ENCODE measurements around the gene HOXC12. TPM values are rescaled to one million over a fixed set of nuclear protein-coding genes. Genes with fewer than 3 reads are reported as not detected.

The HOXC12 gene
- total and polyA plus RNA-seq, 2 donors (not counting 1 experiment from before 2014, with no cell fraction given): not detected

Small RNA genes within 50 kb of the gene (small RNA-seq; reads per million reads assigned to genes)
- gene AC012531.3 (ENCODE audit: insufficient read length, low read depth, low replicate concordance) (not detected), gene AC012531.4 (ENCODE audit: insufficient read length, low read depth, low replicate concordance) (not detected), gene MIR196A2 (ENCODE audit: insufficient read length, low read depth, low replicate concordance) (not detected), gene RF01905 (ENCODE audit: insufficient read length, low read depth, low replicate concordance) (not detected), gene RF01906 (ENCODE audit: insufficient read length, low read depth, low replicate concordance) (not detected)

Other genes starting within 250 kb of the HOXC12 start
- 171 and 179 TPM in 2 replicates for gene CALCOCO1, start 227.5 kb upstream of the HOXC12 start, total RNA-seq
- 163 and 169 TPM in 2 replicates for gene CALCOCO1, start 227.5 kb upstream of the HOXC12 start, polyA plus RNA-seq
- not detected in 2 replicates for gene CISTR, start 202.9 kb upstream of the HOXC12 start, total RNA-seq
- gene CISTR, start 202.9 kb upstream of the HOXC12 start, polyA plus RNA-seq: not detected in 2 replicates
- gene HOXC13, start 16.1 kb upstream of the HOXC12 start, total RNA-seq: not detected in 2 replicates
- gene HOXC13, start 16.1 kb upstream of the HOXC12 start, polyA plus RNA-seq: not detected in 2 replicates
- not detected in 2 replicates for gene HOXC11, start 18.2 kb downstream of the HOXC12 start, total RNA-seq
- gene HOXC11, start 18.2 kb downstream of the HOXC12 start, polyA plus RNA-seq: not detected in 2 replicates
- gene HOTAIR, start 20.1 kb downstream of the HOXC12 start, total RNA-seq: not detected in 2 replicates
- not detected in 2 replicates for gene HOTAIR, start 20.1 kb downstream of the HOXC12 start, polyA plus RNA-seq
- not detected in 2 replicates for gene HOXC10, start 30.2 kb downstream of the HOXC12 start, total RNA-seq
- not detected in 2 replicates for gene HOXC10, start 30.2 kb downstream of the HOXC12 start, polyA plus RNA-seq
- gene HOXC9, start 45.3 kb downstream of the HOXC12 start, total RNA-seq: not detected in 2 replicates
- gene HOXC9, start 45.3 kb downstream of the HOXC12 start, polyA plus RNA-seq: not detected in 2 replicates
- gene HOXC8, start 54.1 kb downstream of the HOXC12 start, total RNA-seq: not detected in 2 replicates
- not detected in 2 replicates for gene HOXC8, start 54.1 kb downstream of the HOXC12 start, polyA plus RNA-seq
- gene HOXC6, start 73.5 kb downstream of the HOXC12 start, total RNA-seq: not detected in 2 replicates
- not detected in 2 replicates for gene HOXC6, start 73.5 kb downstream of the HOXC12 start, polyA plus RNA-seq
- gene HOXC5, start 78.1 kb downstream of the HOXC12 start, total RNA-seq: not detected in 2 replicates
- gene HOXC5, start 78.1 kb downstream of the HOXC12 start, polyA plus RNA-seq: not detected in 2 replicates
- 6.4 and 6.5 TPM in 2 replicates for gene HOXC4, start 98.9 kb downstream of the HOXC12 start, total RNA-seq
- 1.0 and 4.3 TPM in 2 replicates for gene HOXC4, start 98.9 kb downstream of the HOXC12 start, polyA plus RNA-seq
- 37.5 and 42.3 TPM in 2 replicates for gene SMUG1, start 234.1 kb downstream of the HOXC12 start, total RNA-seq
- gene SMUG1, start 234.1 kb downstream of the HOXC12 start, polyA plus RNA-seq: 25.0 and 31.9 TPM in 2 replicates